Transverse colon (tissue), 4 donors: ENCODE results near the gene SASH1. TPM values are rescaled to one million over a fixed set of nuclear protein-coding genes. Genes with fewer than 3 reads are reported as not detected.

ENCODE experiments used
- DNase-seq: peaks from one replicate; pipeline ENCODE4 v3.0.0-alpha.2; 2019
- H3K27ac ChIP-seq, 4 donors: fragments of 200-600 bp; sonication (generic); 2 replicates each; pipeline ENCODE4 v1.5.1; 2016 to 2018; ENCODE audit warnings: inconsistent platforms in 4 of 4
- H3K27me3 ChIP-seq: fragments of 200-600 bp; sonication (generic); 2 replicates; pipeline ENCODE4 v1.5.1; 2017; ENCODE audit warnings: inconsistent platforms
- H3K36me3 ChIP-seq, 4 donors: fragments of 200-600 bp; sonication (generic); 2 replicates each; pipeline ENCODE4 v1.5.1; 2017 to 2019; ENCODE audit warnings: inconsistent platforms in 4 of 4
- H3K4me1 ChIP-seq, 4 donors: fragments of 200-600 bp; sonication (generic); 2 replicates each; pipeline ENCODE4 v1.5.1; 2017 to 2020; ENCODE audit warnings: inconsistent platforms in 4 of 4
- H3K4me3 ChIP-seq, 4 donors: fragments of 200-600 bp; sonication (generic); 1 replicate in 1 of 4; 2 replicates in 3 of 4; pipeline versions ENCODE4 v1.5.1 to v1.6.1; 2017 to 2019; ENCODE audit warnings: inconsistent platforms in 4 of 4
- H3K9me3 ChIP-seq, 2 donors: fragments of 200-600 bp; sonication (generic); 2 replicates each; pipeline ENCODE4 v1.5.1; 2017 to 2019; ENCODE audit warnings: inconsistent platforms in 2 of 2
- EP300 ChIP-seq: sonication (generic); formaldehyde crosslinking; IDR thresholded peaks from one replicate; pipeline ENCODE4 v1.6.1; 2017; ENCODE audit warnings: antibody characterized with exemption, low read depth
- POLR2A ChIP-seq: fragments of 450-650 bp; IDR thresholded peaks from one replicate; pipeline ENCODE4 v1.6.1; 2016; ENCODE audit warnings: antibody characterized with exemption, mild to moderate bottlenecking, moderate library complexity
- POLR2AphosphoS5 ChIP-seq, 3 donors: sonication (generic); formaldehyde crosslinking; IDR thresholded peaks; one replicate each; pipeline ENCODE4 v1.6.1; 2016; ENCODE audit warnings: antibody characterized with exemption in 3 of 3
- WGBS, 2 donors: methylation state at CpG; one replicate each; pipeline ENCODE4 v1.1.5; 2018; ENCODE audit warnings: low coverage in 1 of 2; 5-methylcytosine and 5-hydroxymethylcytosine counted together
- in situ Hi-C, 4 donors: fragments of 200-750 bp; cut with MboI; loops; one replicate each; pipeline versions ENCODE4 v1.15.0 to v1.15.1; 2017; ENCODE audit warnings: low sequenced_read_pairs in 3 of 4, low pct_ligation_motif_present in 1 of 4, low pct_unique_long_range_greater_than_20kb in 1 of 4
- intact Hi-C: fragments of 100-400 bp; cut with DNase I; formaldehyde crosslinking; loops from one replicate; pipeline ENCODE4 v1.15.1; 2023; ENCODE audit warnings: low total_unique reads
- total RNA-seq, 4 donors: library from RNA; depleted of rRNA; stranded (reverse); fragments of >200 nt; gene quantifications; one replicate each; pipeline ENCODE4 v1.1.0, GENCODE V29; 2016
- TF ChIP-seq, protein P1 (sequence below), 5 experiments: fragments of 200-600 bp in 3 of 5; fragments of 450-650 bp in 2 of 5; sonication (generic) in 3 of 5; IDR thresholded peaks; 1 replicate in 2 of 5; 2 replicates in 3 of 5; pipeline ENCODE4 v1.5.1; 2016 to 2017; ENCODE audit warnings: antibody characterized with exemption in 5 of 5, inconsistent platforms in 3 of 5, mild to moderate bottlenecking in 2 of 5, moderate library complexity in 1 of 5

The SASH1 gene
- total RNA-seq, 4 donors from 2014 or later = 16.5 to 71.6 (median 28.7) TPM

DNA sequence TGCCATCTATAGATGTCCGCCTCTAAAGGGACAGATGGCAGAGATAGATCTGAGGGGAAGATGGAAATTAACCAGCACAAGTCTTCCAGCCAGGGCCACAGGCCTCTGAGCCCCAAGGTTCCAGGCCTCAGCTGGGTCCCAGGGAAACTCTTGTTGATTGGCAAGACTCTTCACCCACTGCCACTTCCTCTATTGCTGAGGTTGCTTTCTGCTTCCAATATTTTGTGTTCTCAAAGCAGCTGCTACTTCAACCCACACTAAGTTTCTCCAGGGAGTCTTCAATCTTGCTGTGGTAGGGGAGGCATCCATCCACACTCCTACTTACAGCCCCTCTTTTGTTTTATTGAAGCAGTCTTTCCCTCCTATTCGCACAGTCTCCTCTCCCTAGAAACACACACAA, 36.4 kb upstream of the SASH1 start:
- no peak for DNase-seq
- H3K4me1 ChIP-seq = no peaks in the 10 kb centered on the region
- no peaks in the 10 kb centered on the region for H3K9me3 ChIP-seq
- intact Hi-C loops = no loop called here
- no peak overlapping the region for H3K4me3 ChIP-seq
- in situ Hi-C loops = no loop called here
- H3K27me3 ChIP-seq = no peaks in the 10 kb centered on the region
- TF ChIP-seq POLR2AphosphoS5 (IDR thresholded peaks at IDR 0.05) (no peak), POLR2A (no peak), EP300 (no peak)
- TF ChIP-seq, protein P1, sequence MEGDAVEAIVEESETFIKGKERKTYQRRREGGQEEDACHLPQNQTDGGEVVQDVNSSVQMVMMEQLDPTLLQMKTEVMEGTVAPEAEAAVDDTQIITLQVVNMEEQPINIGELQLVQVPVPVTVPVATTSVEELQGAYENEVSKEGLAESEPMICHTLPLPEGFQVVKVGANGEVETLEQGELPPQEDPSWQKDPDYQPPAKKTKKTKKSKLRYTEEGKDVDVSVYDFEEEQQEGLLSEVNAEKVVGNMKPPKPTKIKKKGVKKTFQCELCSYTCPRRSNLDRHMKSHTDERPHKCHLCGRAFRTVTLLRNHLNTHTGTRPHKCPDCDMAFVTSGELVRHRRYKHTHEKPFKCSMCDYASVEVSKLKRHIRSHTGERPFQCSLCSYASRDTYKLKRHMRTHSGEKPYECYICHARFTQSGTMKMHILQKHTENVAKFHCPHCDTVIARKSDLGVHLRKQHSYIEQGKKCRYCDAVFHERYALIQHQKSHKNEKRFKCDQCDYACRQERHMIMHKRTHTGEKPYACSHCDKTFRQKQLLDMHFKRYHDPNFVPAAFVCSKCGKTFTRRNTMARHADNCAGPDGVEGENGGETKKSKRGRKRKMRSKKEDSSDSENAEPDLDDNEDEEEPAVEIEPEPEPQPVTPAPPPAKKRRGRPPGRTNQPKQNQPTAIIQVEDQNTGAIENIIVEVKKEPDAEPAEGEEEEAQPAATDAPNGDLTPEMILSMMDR (IDR thresholded peaks at IDR 0.05) = no peak
- no peak overlapping the region for H3K27ac ChIP-seq
- no peaks in the 10 kb centered on the region for H3K36me3 ChIP-seq
- WGBS, 2 donors = 91 to 100% methylated on average over 2 of the region's 2 CpGs

DNA sequence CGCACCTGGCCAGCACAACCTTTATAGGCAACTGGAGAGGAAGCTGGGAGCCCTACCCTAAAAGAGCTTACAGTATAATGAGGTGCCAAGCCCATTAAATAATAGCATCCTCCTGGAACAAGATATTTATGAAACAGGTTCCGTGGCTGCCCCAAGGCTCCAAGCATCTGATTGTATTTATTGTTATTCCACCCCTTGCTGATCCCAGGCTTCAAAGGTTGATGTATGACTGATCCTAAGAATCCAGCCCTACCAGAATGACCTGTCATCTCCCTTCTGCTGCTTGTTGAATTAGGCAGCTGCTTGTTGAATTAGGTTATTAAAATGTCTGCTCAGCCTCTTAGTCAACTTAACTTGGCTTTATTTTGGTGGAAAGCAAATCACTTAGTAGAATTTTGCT, 35.2 kb upstream of the SASH1 start:
- intact Hi-C loops (no loop called here), in situ Hi-C loops (no loop called here)
- Histone ChIP-seq H3K4me1 (peaks cover 0 to 3% (median 0%) of the 10 kb centered on the region in 4 donors), H3K27ac (no peak overlapping the region), H3K36me3 (no peaks in the 10 kb centered on the region), H3K4me3 (no peak overlapping the region), H3K27me3 (no peaks in the 10 kb centered on the region), H3K9me3 (no peaks in the 10 kb centered on the region)
- TF ChIP-seq POLR2A = no peak
- no peak for DNase-seq
- WGBS, 2 donors = 80% methylated on average over 2 of the region's 2 CpGs; no CpG with 5 or more reads in 1 of the 2 donors

DNA sequence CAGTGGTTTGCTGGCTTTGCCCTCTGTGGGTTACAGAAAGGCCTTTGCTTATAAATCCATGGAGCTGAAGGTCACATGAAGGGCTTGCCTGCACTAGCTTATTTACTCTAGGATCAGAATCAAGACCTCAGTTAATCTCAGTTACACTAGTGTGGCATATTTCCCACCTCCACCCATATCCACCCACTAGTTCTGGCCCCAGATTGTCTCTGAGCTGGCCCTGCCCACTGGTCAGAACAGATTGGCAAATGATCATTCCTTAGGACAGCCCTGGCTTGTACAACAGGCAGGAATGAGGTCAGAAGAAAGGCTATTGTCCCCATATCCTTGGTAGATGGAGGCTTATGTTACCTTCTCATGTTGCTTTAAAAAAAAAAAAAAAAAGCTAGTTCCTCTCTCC, 33.3 kb upstream of the SASH1 start:
- Histone ChIP-seq H3K27me3 (no peaks in the 10 kb centered on the region), H3K4me1 (peaks cover 0 to 4% (median 0%) of the 10 kb centered on the region in 4 donors), H3K27ac (no peak overlapping the region), H3K4me3 (no peak overlapping the region), H3K9me3 (no peaks in the 10 kb centered on the region), H3K36me3 (no peaks in the 10 kb centered on the region)
- intact Hi-C loops = no loop called here
- no peak for DNase-seq
- in situ Hi-C loops = no loop called here
- TF ChIP-seq POLR2A (no peak), EP300 (no peak), POLR2AphosphoS5 (IDR thresholded peaks at IDR 0.05) (no peak)
- TF ChIP-seq, protein P1 (IDR thresholded peaks at IDR 0.05) = no peak

DNA sequence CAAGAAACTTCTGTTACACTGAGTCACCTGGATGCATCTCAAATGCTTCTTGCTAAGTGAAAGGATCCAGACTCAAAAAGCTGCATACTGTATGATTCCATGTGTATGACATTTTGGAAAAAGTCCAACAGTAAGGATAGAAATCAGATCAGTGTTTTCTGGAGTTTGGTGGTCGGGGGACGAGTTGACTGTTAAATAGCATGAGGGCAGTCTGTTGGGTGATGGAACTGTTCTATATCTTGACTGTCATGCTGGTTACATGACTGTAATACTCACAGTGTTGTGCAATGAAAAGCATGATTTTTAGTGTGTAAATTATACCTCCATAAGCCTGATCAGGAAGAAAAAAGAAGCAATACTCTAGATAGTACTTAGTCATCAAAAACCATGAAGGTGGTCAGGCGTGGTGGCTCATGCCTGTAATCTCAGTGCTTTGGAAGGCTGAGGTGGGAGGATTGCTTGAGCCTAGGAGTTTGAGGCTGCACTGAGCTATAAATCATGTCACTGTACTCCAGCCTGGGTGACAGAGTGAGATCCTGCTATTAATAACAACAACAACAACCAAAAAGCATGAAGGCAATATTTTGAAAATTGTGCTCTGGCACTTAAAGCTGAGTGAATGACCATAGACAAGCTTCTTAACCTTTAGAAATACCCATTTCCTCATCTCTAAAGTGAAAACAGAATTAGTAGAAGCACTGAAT, 30.5 kb upstream of the SASH1 start:
- in situ Hi-C loops = no loop called here
- TF ChIP-seq, protein P1 (IDR thresholded peaks at IDR 0.05) = no peak
- TF ChIP-seq POLR2A (no peak), POLR2AphosphoS5 (IDR thresholded peaks at IDR 0.05) (no peak), EP300 (no peak)
- no peaks in the 10 kb centered on the region for H3K27me3 ChIP-seq

DNA sequence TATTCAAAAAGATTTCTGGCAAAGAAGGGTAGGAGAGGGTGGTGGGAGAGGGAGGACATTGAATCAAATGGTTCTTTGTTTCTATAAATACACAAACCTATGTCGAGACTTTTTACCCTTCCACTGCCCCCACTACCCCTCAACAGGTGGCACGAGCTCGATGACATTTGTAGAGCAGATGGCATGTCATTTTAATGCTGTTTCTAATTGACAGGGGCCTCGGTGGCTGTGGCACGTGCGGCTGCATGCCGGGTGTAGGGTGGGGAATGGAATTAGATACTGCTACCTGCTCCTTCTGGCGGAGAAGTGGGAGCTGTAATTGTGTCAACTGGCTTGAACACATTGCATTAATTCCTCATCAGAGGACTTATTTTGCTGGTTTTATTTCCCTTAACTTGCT, 29.1 kb upstream of the SASH1 start:
- Histone ChIP-seq H3K4me1 (peaks cover 0 to 4% (median 0%) of the 10 kb centered on the region in 4 donors), H3K27ac (no peak overlapping the region), H3K27me3 (no peaks in the 10 kb centered on the region), H3K4me3 (no peak overlapping the region), H3K36me3 (no peaks in the 10 kb centered on the region), H3K9me3 (no peaks in the 10 kb centered on the region)
- intact Hi-C loops (no loop called here), in situ Hi-C loops (no loop called here)
- DNase-seq = no peak
- WGBS, 2 donors = 70% methylated on average over 4 to 8 of the region's 8 CpGs
- no peak for TF ChIP-seq EP300
- TF ChIP-seq, protein P1 (IDR thresholded peaks at IDR 0.05) = no peak
- TF ChIP-seq POLR2A = no peak
- no peak for TF ChIP-seq POLR2AphosphoS5 (IDR thresholded peaks at IDR 0.05)

More for the DNA sequence above, 30.5 kb upstream of the SASH1 start:
- Histone ChIP-seq H3K4me1 (peaks cover 0 to 4% (median 0%) of the 10 kb centered on the region in 4 donors), H3K36me3 (no peaks in the 10 kb centered on the region), H3K27ac (no peak overlapping the region), H3K9me3 (no peaks in the 10 kb centered on the region), H3K4me3 (no peak overlapping the region)
- no peak for DNase-seq
- intact Hi-C loops = no loop called here
- WGBS, 2 donors = 69 to 72% methylated on average over 2 to 3 of the region's 3 CpGs
